NCI-H1436 (cell line): ENCODE results near the gene KCNE2.
"Not testable (repeated sequence)": the region's sequence is repeated elsewhere in the genome, so short reads cannot be mapped to it uniquely, and the experiment has no call there.

Experiments
- DNase-seq: peaks from one replicate; lab custom pipeline; 2025; lab: John Stamatoyannopoulos, UW

Gene KCNE2

DNA sequence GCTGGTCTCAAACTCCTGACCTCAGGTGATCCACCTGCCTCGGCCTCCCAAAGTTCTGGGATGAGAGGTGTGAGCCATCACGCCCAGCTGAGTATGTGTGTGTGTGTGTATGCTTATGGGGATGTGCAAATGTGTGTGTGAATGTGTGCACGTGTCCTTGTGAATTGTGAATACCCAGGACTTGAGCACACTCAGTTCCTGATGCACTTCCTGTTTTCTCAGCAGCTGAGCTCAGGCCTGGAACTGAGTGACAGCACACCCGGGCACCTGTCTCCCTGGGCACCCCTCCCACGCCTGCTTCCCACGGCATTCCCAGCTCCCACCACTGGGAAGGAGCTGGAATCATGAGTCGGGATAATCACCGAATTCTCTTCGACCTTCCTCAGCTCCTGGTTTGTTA lies 43.5 kb downstream of the KCNE2 start:
- DNase-seq = not testable (repeated sequence)

DNA sequence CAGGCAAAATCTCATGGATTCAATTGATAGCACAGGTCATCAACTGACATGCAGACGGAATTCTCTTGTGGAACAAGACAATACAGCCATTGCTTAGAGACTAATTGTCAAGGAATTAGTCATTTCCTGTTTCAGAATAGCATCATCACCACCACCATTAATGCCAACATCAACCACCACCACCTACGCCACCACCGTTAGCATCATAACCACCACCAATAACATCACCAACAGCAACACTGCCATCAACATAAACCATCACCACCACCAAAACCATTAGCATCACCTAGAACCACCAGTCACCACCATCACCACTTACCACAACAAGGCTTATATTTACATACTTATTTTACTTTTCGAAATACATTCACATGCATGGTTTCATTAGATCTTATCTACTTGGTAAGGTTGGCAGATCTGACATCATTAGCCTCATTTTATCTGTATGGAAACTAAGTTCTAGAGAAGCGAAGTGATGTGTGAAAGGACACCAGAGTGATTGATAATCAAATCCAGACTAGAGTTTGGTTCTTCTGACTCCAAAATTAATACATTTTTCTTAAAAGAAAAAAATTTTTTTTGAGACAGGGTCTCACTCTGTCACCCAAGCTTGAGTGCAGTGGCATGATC lies 53.8 kb downstream of the KCNE2 start:
- DNase-seq = not testable (repeated sequence)
